ENCODE data around the gene SPIN1.

GRCh38 chr9:88443480-88444113 is 55.4 kb downstream of the SPIN1 start:
- TF ChIP-seq, protein P1, sequence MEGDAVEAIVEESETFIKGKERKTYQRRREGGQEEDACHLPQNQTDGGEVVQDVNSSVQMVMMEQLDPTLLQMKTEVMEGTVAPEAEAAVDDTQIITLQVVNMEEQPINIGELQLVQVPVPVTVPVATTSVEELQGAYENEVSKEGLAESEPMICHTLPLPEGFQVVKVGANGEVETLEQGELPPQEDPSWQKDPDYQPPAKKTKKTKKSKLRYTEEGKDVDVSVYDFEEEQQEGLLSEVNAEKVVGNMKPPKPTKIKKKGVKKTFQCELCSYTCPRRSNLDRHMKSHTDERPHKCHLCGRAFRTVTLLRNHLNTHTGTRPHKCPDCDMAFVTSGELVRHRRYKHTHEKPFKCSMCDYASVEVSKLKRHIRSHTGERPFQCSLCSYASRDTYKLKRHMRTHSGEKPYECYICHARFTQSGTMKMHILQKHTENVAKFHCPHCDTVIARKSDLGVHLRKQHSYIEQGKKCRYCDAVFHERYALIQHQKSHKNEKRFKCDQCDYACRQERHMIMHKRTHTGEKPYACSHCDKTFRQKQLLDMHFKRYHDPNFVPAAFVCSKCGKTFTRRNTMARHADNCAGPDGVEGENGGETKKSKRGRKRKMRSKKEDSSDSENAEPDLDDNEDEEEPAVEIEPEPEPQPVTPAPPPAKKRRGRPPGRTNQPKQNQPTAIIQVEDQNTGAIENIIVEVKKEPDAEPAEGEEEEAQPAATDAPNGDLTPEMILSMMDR (conservative IDR thresholded peaks at IDR 0.05) = no peak
- no peak for TF ChIP-seq ZFX (IDR thresholded peaks at IDR 0.05)

Measured in C4-2B (cell line).